ENCODE data around the gene E2F1.
A peak's percentile ranks its signal among the peaks of the same experiment; 100 is the strongest.

The E2F1 gene

GRCh38 chr20:33666293-33667244, 19.6 kb downstream of the E2F1 start, which contains the start of gene ACTL10:
Gene ACTL10 (plus strand): TSS chr20:33666943. CDS start chr20:33667498, 555 bp downstream.
- TF ChIP-seq, protein P1, sequence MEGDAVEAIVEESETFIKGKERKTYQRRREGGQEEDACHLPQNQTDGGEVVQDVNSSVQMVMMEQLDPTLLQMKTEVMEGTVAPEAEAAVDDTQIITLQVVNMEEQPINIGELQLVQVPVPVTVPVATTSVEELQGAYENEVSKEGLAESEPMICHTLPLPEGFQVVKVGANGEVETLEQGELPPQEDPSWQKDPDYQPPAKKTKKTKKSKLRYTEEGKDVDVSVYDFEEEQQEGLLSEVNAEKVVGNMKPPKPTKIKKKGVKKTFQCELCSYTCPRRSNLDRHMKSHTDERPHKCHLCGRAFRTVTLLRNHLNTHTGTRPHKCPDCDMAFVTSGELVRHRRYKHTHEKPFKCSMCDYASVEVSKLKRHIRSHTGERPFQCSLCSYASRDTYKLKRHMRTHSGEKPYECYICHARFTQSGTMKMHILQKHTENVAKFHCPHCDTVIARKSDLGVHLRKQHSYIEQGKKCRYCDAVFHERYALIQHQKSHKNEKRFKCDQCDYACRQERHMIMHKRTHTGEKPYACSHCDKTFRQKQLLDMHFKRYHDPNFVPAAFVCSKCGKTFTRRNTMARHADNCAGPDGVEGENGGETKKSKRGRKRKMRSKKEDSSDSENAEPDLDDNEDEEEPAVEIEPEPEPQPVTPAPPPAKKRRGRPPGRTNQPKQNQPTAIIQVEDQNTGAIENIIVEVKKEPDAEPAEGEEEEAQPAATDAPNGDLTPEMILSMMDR (conservative IDR thresholded peaks at IDR 0.05): peak; percentile 54
- peak within 1 kb of the TSS; percentile 98 for H3K27ac ChIP-seq

- H3K27ac ChIP-seq: peak overlapping the region; percentile 98
- TF ChIP-seq, protein P1 (conservative IDR thresholded peaks at IDR 0.05): no peak
Measured at GRCh38 chr20:33664762-33665144, 21.4 kb downstream of the E2F1 start.

DNA sequence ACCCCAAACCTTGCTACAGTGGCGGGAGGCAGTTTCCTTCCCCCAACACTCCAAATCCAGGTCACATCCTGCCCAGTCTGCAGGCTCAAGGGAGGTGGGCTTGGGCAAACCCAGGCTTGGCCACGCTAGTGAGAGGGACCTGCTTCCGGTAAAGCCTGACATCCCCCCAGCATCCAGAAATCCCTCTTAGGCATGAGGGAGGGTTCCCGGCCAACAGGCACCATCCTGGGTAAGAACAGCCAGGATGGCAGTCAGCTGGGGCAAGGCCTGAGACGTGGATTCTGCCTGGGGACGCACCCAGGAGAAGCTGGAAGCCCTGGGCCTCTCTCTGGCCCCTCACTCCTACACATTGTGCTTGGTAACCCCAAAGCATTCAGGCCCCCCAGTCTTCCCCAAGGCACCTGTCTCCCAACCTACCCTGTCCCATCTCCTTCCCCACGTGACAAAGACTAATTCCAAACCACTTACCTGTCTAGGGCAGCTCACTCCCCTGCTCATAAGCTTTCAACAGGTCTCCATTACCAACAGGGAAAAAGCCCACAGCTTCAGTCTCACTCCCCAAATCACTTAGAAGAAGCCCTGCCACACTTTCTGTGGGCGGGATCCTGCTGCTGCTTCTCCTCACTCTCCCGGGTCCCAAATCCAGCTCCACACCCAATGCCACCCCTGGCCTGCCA, 22.0 kb downstream of the E2F1 start:
- TF ChIP-seq, protein P1 (conservative IDR thresholded peaks at IDR 0.05): no peak
- H3K27ac ChIP-seq: peak overlapping the region; percentile 98

DNA sequence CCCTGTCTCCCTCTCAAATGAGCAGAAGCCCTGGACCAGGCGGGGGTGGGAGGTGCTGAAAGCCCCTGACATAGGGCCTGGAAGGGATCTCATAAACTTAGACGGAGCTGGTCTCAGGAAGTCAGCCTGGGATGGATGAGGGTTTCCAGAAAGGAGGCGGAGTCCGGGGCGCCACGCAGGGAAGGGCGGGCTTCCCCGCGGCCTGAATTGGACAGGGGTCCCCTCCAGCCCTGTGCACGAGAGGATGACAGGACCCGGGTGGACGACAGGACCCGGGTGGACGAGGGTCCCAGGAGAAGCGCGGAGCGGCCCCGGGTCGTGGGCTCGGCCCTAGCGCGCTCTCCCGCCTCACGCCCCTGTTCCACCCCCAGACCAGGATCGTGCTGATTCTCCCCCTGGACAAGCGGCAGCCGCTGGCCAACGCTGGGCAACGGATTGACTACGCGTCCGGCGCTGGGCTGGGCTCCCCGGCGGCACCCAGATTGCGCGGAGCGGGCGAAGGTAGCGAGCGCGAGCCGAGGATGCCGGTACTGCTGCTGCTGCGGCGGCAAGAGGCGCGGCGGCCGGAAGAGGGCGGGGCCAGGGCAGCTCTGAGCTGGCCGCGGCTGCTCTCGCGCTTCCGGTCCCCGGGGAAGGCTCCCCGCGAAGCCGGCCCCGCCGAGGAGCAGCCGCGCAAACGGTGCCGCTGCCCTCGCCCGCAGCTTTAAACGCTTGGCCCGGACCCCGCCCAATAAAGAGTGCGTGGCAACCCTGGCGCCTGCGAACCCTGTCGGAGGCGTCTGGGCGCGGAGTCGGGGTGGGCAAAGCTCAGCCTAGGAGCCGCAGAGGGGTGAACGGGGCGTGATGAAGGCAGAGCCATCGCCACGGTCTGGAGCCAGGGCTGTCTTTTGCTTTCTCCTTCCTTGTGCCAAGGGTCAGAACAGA, 22.8 kb downstream of the E2F1 start:
- TF ChIP-seq, protein P1 (conservative IDR thresholded peaks at IDR 0.05): no peak
- peak overlapping the region; percentile 98 for H3K27ac ChIP-seq

- TF ChIP-seq, protein P1 (conservative IDR thresholded peaks at IDR 0.05): no peak
- peak within 1 kb of the TSS; percentile 98 for H3K27ac ChIP-seq
Measured at GRCh38 chr20:33662172-33662571, 24.0 kb downstream of the E2F1 start, which contains the start of gene C20orf144. Gene C20orf144 (plus strand): TSS chr20:33662327. CDS start chr20:33662346, 19 bp downstream.

GRCh38 chr20:33660685-33661058, 25.5 kb downstream of the E2F1 start:
- TF ChIP-seq, protein P1 (conservative IDR thresholded peaks at IDR 0.05): no peak
- H3K27ac ChIP-seq: no peak overlapping the region; the same call in 1 of the 2 replicates

Data from VCaP (cell line).